ENCODE results near the gene SRPRA.
"Not testable (repeated sequence)": the region's sequence is repeated elsewhere in the genome, so short reads cannot be mapped to it uniquely, and the experiment has no call there.

The SRPRA gene

DNA sequence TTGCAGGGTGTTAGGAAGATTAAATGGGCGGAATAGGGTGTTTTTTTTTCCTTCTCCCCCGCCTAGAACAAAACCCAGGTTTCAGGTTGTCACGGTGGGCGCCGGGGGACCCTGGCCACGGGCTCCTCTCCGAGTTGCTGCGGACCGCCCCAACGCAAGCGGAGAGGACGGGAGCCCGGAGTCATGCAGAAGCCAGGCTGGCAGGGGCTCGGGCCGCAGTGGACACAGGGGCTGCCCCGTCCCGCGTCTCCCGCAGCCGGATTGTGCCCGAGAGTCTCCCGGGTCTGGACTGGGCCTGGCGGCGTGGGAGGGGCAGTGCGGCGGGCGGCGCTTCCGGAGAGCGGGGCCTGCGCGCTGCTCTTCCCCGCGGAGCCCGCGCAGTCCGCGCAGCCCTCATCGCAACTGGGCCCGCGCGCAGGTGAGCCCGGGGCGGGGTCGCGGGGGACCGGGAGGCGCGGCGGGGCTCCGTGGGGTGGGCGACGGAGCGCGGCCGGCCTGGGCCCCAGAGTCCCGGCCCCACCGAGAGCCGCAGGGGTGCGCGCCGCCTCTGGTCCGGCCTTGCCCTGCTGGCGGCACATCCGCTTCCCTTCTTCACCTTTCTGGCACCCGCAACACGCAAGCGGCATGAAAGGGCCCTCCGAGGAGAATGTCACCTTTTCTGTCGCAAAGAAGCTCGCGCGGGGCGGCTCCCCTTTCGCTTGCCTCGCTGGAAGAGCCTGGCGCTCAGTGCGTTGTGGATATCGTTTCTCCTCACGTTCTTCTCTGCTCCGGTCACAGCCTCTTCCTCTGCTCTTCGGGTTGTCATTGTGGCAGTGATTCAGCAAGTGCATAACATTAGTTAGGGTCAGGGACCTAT lies 14.3 kb upstream of the SRPRA start, which contains the start of gene TIRAP:
TSS of gene TIRAP (plus strand) at position 358 of the 856 bp plus-strand sequence. CDS start 7,802 bp downstream, outside the sequence.
- DNase-seq, result no peak

DNA sequence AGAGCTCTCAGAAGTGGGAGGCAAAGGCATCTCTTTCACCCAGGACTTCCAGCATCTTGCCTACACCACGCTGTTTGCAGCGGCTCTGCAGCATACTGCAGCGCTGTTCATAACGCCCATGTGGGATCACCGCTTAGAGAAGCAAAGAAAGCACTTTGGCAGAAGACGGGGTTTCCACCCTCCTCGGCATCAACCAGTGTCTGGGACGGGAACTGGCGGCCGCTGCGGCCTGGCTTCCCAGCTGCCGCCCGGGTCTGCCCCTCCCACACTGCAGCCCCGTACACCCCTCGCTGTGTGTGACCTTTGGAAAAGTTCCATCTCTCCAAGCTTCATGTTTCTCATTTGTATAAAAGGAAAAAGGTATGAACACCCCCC lies 13.7 kb upstream of the SRPRA start:
- no peak for DNase-seq

DNA sequence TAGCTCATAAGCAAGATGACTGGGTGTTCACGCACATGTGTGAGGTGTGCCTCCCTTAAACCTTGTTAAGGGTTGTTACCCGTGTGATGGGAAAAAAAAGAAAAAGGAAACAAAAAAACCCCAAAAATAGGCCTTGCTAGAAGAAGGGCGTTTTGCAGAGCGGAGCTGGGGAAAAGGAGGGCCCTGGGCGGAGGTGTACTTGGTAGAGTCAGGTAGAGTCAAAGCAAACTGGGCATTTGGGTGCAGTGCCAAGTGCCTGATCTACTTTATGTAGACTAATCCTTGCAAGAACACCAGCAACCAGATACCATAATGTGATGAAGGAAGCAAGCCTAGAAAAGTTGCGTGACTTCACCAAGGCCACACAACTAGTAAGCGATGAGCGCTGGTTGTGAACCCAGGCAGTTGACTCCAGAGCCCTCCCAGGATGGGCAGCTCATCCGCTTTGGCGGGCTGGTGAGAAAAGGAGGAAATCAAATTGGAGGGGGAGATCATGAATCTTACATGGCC lies 13.0 kb upstream of the SRPRA start:
- DNase-seq, result no peak

- no peak for DNase-seq
These were observed 12.6 kb upstream of the SRPRA start for GRCh38 chr11:126281245-126281644.

DNA sequence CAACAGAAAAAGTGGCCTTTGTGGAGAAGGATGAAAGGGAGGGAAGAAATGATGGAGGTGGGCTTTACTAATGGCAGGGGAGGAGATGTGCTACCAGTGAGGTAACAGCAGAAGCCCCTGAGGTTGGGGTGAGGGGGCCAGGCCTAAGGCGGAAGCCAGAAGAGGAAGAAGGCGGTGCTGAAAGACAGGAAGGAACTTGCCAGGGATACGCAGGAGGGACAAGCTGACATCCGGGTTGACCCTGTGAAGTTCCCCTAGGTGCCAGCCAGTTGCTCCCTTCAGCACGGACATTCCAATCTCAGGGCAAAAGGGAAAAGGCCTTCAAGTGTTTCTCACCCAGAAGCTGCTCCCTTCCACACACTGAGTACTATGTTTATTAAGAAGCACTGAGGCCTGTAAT lies 11.9 kb upstream of the SRPRA start:
- DNase-seq, result no peak

DNA sequence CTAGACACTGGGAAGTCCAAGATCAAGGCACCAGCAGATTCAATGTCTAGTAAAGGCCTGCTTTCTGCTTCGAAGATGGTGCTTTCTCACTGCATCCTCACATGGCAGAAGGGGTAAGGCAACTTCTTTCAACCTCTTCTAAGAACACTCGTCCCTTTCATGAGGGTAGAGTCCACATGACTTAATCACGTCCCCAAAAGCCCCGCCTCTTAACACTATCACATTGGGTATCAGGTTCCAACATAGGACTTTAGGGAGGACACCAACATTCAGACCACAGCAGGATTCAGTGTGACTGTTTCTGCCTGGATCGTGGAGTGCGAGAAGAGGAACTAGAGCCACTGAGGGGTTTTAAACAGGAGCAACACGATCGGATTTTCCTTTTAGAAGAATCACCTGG lies 10.5 kb upstream of the SRPRA start:
- no peak for DNase-seq

DNA sequence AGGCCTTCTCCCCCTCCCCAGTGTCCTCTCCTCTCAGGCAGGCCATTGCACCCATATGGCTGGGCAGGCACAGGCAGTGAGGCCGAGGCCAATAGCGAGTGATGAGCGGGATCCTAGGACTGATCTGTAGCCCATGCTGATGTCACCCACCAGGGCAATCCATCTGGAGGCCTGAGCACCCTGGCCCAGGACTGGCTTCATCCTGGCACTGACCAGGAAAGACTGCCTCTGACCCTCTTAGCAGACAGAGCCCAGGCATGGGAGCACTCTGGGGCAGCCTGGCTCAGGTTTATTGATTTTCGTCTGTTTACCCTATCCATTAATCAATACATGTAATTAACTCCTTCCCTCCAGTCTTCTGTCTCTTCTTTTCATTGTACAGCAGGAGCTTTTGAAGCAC lies 9.1 kb upstream of the SRPRA start:
- DNase-seq, result no peak

GRCh38 chr11:126277322-126277721 lies 8.6 kb upstream of the SRPRA start:
- no peak for DNase-seq

- no peak for DNase-seq
These were observed 361 bp downstream of the SRPRA start for GRCh38 chr11:126268361-126268707.

DNA sequence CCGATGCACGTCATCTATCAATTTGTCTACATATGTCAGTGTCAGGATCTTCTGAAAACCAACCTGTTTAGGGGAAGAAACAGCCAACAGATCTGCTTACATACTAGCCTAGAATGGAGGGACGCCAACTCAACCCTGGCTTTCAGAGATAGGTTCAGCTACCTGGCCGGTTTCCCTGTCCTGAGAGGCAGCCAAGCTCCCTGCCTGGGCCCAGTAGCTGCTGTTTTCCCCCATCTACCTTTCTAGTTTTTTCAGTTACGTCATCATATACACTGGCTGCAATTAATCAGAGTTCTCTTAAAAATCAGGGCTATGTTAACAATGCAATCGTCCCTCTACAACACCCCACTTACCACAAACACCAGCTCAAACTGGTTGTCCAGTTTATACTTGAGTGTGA lies 1.0 kb downstream of the SRPRA start:
- no peak for DNase-seq

GRCh38 chr11:126265811-126266210 lies 2.9 kb downstream of the SRPRA start:
- DNase-seq, result no peak

- no peak for DNase-seq
These were observed 5.2 kb downstream of the SRPRA start for GRCh38 chr11:126263489-126263888.

DNA sequence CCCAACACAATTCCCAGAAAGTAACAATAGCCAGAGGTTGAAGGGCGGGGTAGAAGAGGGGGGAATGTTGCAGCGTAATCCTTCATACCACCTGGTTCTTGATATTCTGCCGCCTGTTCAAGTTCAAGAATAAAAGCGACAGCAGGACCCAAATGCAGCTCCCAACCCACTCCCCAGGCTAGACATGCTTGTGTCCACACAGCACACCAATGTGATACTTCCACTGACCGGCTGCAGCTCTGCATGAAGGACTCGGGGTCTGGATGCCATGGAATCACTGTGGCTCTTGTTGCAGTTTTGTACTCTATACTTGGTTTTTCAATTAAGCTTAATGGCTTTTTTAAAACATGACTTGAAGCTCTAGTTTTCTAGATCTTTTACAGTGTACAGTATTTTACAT lies 6.5 kb downstream of the SRPRA start:
- DNase-seq, result no peak

DNA sequence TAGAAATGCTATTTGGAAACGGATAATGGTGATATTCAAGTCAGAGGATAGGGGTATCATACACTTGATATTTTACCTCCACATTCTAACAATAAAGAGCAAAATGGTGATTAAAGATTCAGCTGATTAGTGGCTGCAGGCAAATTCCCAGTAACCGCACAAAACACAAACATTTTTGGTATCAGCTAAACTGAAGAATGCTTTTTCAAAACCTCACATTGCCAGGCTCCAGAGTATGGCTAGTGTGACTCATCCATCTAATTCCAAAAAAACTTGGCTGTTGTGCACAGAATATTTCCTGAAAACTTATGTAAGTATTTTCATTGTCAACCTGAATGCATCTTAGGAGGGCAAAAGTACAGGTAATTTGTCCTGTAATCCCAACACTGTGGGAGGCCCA lies 10.9 kb downstream of the SRPRA start:
- no peak for DNase-seq

DNA sequence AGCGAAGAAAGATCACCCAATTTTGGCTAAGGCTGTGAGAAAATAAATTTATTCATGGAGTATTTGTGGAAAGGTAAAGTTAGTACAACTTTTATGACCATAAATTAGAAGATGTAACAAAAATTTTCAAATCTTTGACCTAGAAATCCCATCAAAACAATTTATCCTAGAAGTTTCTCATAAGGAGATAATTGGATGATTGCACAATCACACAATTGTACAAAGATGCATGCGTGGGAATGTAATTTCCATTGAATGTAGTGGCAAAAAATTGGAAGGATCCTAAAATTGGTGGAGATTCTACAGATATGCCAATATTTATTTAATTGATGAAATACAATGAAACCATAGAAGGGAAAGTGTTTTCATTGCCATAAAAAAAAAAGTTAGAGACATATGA lies 11.6 kb downstream of the SRPRA start:
- no peak for DNase-seq

DNA sequence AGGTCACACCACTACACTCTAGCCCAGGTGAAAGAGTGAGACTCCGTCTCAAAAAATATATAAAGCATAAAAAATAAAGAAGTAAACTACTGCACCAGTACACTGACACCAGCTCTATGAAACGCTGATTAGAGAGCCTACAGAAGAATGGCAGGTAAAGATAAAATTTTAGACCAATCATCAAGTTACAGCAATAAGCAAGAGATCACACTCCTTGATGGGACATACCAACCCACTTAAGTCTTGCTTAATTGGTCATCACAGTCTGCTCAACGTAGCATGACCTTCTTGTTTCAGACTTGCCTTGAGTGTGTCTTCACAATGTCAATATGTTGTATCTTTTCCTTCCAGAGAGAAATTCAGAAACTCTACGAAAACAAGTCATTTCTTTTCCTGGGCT lies 12.5 kb downstream of the SRPRA start:
- no peak for DNase-seq

DNA sequence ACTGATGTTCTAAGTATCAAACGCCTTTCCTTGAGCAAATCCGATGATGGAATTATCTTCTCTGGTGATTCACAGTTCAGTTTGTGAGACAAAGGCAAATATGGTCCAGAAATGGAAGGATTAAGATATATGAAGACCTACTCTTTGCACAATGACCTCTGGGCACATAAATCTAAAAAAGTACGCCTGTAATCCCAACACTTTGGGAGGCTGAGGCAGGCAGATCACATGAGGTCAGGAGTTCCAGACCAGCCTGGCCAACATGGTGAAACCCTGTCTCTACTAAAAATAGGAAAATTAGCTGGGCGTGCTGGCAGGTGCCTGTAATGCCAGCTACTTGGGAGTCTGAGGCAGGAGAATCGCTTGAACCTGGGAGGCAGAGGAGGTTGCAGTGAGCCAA lies 13.2 kb downstream of the SRPRA start:
- not testable (repeated sequence) for DNase-seq

GRCh38 chr11:126254819-126255218 lies 13.9 kb downstream of the SRPRA start:
- no peak for DNase-seq

DNA sequence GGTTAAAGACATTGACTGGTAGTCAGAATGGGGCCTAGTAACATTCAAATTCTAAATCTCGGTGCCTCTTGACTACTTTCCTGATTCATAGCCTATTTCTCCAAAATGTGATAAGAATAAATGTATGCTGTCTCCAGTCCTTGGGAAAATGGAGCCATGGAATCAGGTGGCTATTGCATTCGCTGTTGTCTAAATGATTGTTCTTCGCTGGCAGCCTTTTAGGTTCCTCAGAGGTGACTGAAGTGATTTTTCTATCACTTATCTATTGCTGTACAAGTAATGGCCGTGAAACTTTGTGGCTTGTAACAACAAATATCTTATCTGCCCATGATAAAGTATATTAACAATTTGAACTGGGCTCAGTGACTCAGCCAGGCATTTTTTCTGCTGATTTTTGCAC lies 15.4 kb downstream of the SRPRA start:
- no peak for DNase-seq

GRCh38 chr11:126246636-126247035 lies 22.1 kb downstream of the SRPRA start:
- no peak for DNase-seq

GRCh38 chr11:126233391-126233790 lies 35.3 kb downstream of the SRPRA start:
- no peak for DNase-seq

GRCh38 chr11:126232683-126233082 lies 36.0 kb downstream of the SRPRA start:
- no peak for DNase-seq

- DNase-seq, result no peak
These were observed 36.8 kb downstream of the SRPRA start for GRCh38 chr11:126231725-126232459.

GRCh38 chr11:126229858-126230540 lies 38.7 kb downstream of the SRPRA start:
- DNase-seq, result no peak
